ENCODE data around the gene RBM14.

The RBM14 gene

GRCh38 chr11:66607126-66607834 lies 9.2 kb upstream of the RBM14 start:
- no peak overlapping the region for H3K9ac ChIP-seq (ENCODE audit: insufficient read length)
- no peaks in the 10 kb centered on the region for H3K9me3 ChIP-seq (ENCODE audit: low read depth, low read length)
- peaks cover 15% of the 10 kb centered on the region; the same call in 1 of the 2 replicates for H3K36me3 ChIP-seq (ENCODE audit: insufficient read depth, low read length)
- no peak overlapping the region for H3K4me3 ChIP-seq
- TF ChIP-seq EZH2 (IDR thresholded peaks at IDR 0.05): no peak
- no peak for DNase-seq (ENCODE audit: low read depth, low spot score)
- no peak overlapping the region for H3K27ac ChIP-seq

GRCh38 chr11:66609721-66610617 lies 6.5 kb upstream of the RBM14 start:
- H3K9ac ChIP-seq (ENCODE audit: insufficient read length): no peak overlapping the region

GRCh38 chr11:66612458-66612857 lies 4.0 kb upstream of the RBM14 start:
- no peak for DNase-seq (ENCODE audit: low read depth, low spot score)
- no peak overlapping the region for H3K27ac ChIP-seq
- H3K36me3 ChIP-seq (ENCODE audit: insufficient read depth, low read length): peaks cover 3% of the 10 kb centered on the region
- TF ChIP-seq POLR2AphosphoS5 (IDR thresholded peaks at IDR 0.05; ENCODE audit: borderline replicate concordance, low read depth, low read length): no peak
- TF ChIP-seq FOXP2 (optimal IDR thresholded peaks at IDR 0.05; ENCODE audit: control extremely low read depth, extremely low read length, insufficient read depth): no peak
- no peak for TF ChIP-seq EZH2 (IDR thresholded peaks at IDR 0.05)
- H3K9ac ChIP-seq (ENCODE audit: insufficient read length): no peak overlapping the region
- H3K4me3 ChIP-seq: no peak overlapping the region
- no peaks in the 10 kb centered on the region for H3K9me3 ChIP-seq (ENCODE audit: low read depth, low read length)

More at GRCh38 chr11:66609721-66610617, 6.5 kb upstream of the RBM14 start:
- H3K4me3 ChIP-seq: no peak overlapping the region
- no peak for DNase-seq (ENCODE audit: low read depth, low spot score)
- H3K9me3 ChIP-seq (ENCODE audit: low read depth, low read length): no peaks in the 10 kb centered on the region
- no peak overlapping the region for H3K27ac ChIP-seq
- TF ChIP-seq EZH2 (IDR thresholded peaks at IDR 0.05): no peak
- TF ChIP-seq POLR2AphosphoS5 (IDR thresholded peaks at IDR 0.05; ENCODE audit: borderline replicate concordance, low read depth, low read length): no peak
- H3K36me3 ChIP-seq (ENCODE audit: insufficient read depth, low read length): peaks cover 8% of the 10 kb centered on the region; the same call in 1 of the 2 replicates

- no peak for TF ChIP-seq FOXP2 (optimal IDR thresholded peaks at IDR 0.05; ENCODE audit: control extremely low read depth, extremely low read length, insufficient read depth)
- no peak for TF ChIP-seq POLR2AphosphoS5 (IDR thresholded peaks at IDR 0.05; ENCODE audit: borderline replicate concordance, low read depth, low read length)
- TF ChIP-seq EZH2 (IDR thresholded peaks at IDR 0.05): no peak
- Histone ChIP-seq H3K27ac (no peak overlapping the region), H3K9me3 (ENCODE audit: low read depth, low read length) (no peaks in the 10 kb centered on the region), H3K4me3 (no peak overlapping the region), H3K9ac (ENCODE audit: insufficient read length) (no peak overlapping the region), H3K36me3 (ENCODE audit: insufficient read depth, low read length) (peaks cover 19% of the 10 kb centered on the region)
- DNase-seq (ENCODE audit: low read depth, low spot score): no peak
Measured at GRCh38 chr11:66614073-66614472, 2.4 kb upstream of the RBM14 start.

- H3K36me3 ChIP-seq (ENCODE audit: insufficient read depth, low read length): peaks cover 45% of the 10 kb centered on the region
Measured at GRCh38 chr11:66617155-66617834, 865 bp downstream of the RBM14 start.

GRCh38 chr11:66619080-66619554 lies 2.7 kb downstream of the RBM14 start:
- no peak for TF ChIP-seq POLR2AphosphoS5 (IDR thresholded peaks at IDR 0.05; ENCODE audit: borderline replicate concordance, low read depth, low read length)
- TF ChIP-seq FOXP2 (optimal IDR thresholded peaks at IDR 0.05; ENCODE audit: control extremely low read depth, extremely low read length, insufficient read depth): no peak
- TF ChIP-seq EZH2 (IDR thresholded peaks at IDR 0.05): no peak
- Histone ChIP-seq H3K27ac (no peak overlapping the region), H3K9ac (ENCODE audit: insufficient read length) (no peak overlapping the region), H3K4me3 (peak overlapping the region; percentile 98), H3K36me3 (ENCODE audit: insufficient read depth, low read length) (peaks cover 63% of the 10 kb centered on the region), H3K9me3 (ENCODE audit: low read depth, low read length) (no peaks in the 10 kb centered on the region)
- no peak for DNase-seq (ENCODE audit: low read depth, low spot score)

More at GRCh38 chr11:66617155-66617834, 865 bp downstream of the RBM14 start:
- Histone ChIP-seq H3K9ac (ENCODE audit: insufficient read length) (peak overlapping the region; percentile 96), H3K4me3 (peak overlapping the region; percentile 98), H3K27ac (no peak overlapping the region), H3K9me3 (ENCODE audit: low read depth, low read length) (no peaks in the 10 kb centered on the region)
- TF ChIP-seq FOXP2 (optimal IDR thresholded peaks at IDR 0.05; ENCODE audit: control extremely low read depth, extremely low read length, insufficient read depth) (no peak), EZH2 (IDR thresholded peaks at IDR 0.05) (no peak), POLR2AphosphoS5 (IDR thresholded peaks at IDR 0.05; ENCODE audit: borderline replicate concordance, low read depth, low read length) (no peak)
- no peak for DNase-seq (ENCODE audit: low read depth, low spot score)

GRCh38 chr11:66624450-66624849 lies 8.0 kb downstream of the RBM14 start:
- TF ChIP-seq EZH2 (IDR thresholded peaks at IDR 0.05) (no peak), POLR2AphosphoS5 (IDR thresholded peaks at IDR 0.05; ENCODE audit: borderline replicate concordance, low read depth, low read length) (no peak), FOXP2 (optimal IDR thresholded peaks at IDR 0.05; ENCODE audit: control extremely low read depth, extremely low read length, insufficient read depth) (no peak)
- H3K27ac ChIP-seq: no peak overlapping the region
- DNase-seq (ENCODE audit: low read depth, low spot score): no peak
- H3K9me3 ChIP-seq (ENCODE audit: low read depth, low read length): no peaks in the 10 kb centered on the region
- no peak overlapping the region for H3K4me3 ChIP-seq
- peaks cover 94% of the 10 kb centered on the region for H3K36me3 ChIP-seq (ENCODE audit: insufficient read depth, low read length)
- no peak overlapping the region for H3K9ac ChIP-seq (ENCODE audit: insufficient read length)

All from SK-N-MC (cell line).